ENCODE results near the gene CFAP97D2.

The CFAP97D2 gene

GRCh38 chr13:114208134-114208533, 29.1 kb downstream of the CFAP97D2 start:
- Histone ChIP-seq H3K9me3 (peaks cover 29% of the 10 kb centered on the region), H3K9ac (no peak overlapping the region), H3K27ac (no peak overlapping the region), H3K27me3 (no peaks in the 10 kb centered on the region), H3K36me3 (no peaks in the 10 kb centered on the region), H3K4me2 (no peak overlapping the region), H4K20me1 (no peaks in the 10 kb centered on the region), H3K4me1 (peaks cover 5% of the 10 kb centered on the region; the same call in 1 of the 2 replicates), H3K4me3 (no peak overlapping the region)
- no peak for TF ChIP-seq Cebpa-rat (IDR thresholded peaks at IDR 0.05)

- no peaks in the 10 kb centered on the region for H3K4me1 ChIP-seq
- H3K4me2 ChIP-seq, result no peak overlapping the region
- no peaks in the 10 kb centered on the region for H3K27me3 ChIP-seq
- H3K36me3 ChIP-seq, result no peaks in the 10 kb centered on the region
- no peaks in the 10 kb centered on the region for H4K20me1 ChIP-seq
- TF ChIP-seq Cebpa-rat (IDR thresholded peaks at IDR 0.05), result no peak
- H3K4me3 ChIP-seq, result no peak overlapping the region
- H3K9me3 ChIP-seq, result peaks cover 15% of the 10 kb centered on the region
- H3K27ac ChIP-seq, result no peak overlapping the region
- no peak overlapping the region for H3K9ac ChIP-seq
These were observed 32.5 kb downstream of the CFAP97D2 start for GRCh38 chr13:114211446-114212157.

DNA sequence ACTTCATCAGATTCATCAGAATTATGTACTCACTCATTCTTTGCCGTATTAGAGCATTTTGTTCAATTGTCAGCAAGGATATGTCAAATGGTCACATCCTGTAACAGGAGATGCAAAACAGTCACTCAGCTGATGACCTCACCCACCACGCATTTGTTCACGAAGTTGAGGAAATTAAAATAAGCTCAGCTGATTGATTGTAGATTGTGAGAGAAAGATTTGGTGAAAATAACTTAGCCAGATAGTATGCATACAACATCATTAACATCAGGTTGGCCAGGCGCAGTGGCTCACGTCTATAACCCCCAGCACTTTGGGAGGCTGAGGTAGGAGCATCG, 33.1 kb downstream of the CFAP97D2 start:
- no peaks in the 10 kb centered on the region for H3K4me1 ChIP-seq
- H3K4me2 ChIP-seq, result no peak overlapping the region
- no peak overlapping the region for H3K27ac ChIP-seq
- no peak overlapping the region for H3K9ac ChIP-seq
- peaks cover 10% of the 10 kb centered on the region for H3K9me3 ChIP-seq
- H3K36me3 ChIP-seq, result no peaks in the 10 kb centered on the region
- no peaks in the 10 kb centered on the region for H4K20me1 ChIP-seq
- TF ChIP-seq Cebpa-rat (IDR thresholded peaks at IDR 0.05), result no peak
- H3K27me3 ChIP-seq, result no peaks in the 10 kb centered on the region
- no peak overlapping the region for H3K4me3 ChIP-seq

DNA sequence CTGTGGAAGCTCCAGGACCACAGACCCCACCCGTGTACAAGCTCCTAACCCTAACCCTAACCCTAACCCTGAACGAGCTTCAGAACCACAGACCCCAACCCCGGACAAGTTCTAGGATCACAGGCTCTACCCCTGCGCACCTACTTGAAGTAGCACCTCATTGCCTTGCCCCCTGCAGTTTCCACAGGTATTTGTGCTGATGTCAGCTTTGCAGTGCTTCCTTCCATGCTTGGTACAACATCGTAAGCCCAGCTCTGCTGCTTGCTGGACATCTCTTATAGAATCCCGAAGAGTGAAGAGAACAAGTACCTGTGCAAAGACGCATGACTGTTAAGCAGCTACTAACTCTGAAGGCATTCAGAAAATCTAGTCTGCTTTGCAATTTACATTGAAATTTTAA, 34.9 kb downstream of the CFAP97D2 start:
- no peak overlapping the region for H3K9ac ChIP-seq
- TF ChIP-seq Cebpa-rat (IDR thresholded peaks at IDR 0.05), result no peak
- H3K36me3 ChIP-seq, result no peaks in the 10 kb centered on the region
- no peak overlapping the region for H3K4me3 ChIP-seq
- peaks cover under 1% of the 10 kb centered on the region; the same call in 1 of the 2 replicates for H3K4me1 ChIP-seq
- no peaks in the 10 kb centered on the region for H3K9me3 ChIP-seq
- no peak overlapping the region for H3K27ac ChIP-seq
- no peaks in the 10 kb centered on the region for H4K20me1 ChIP-seq
- H3K4me2 ChIP-seq, result no peak overlapping the region
- no peaks in the 10 kb centered on the region for H3K27me3 ChIP-seq

DNA sequence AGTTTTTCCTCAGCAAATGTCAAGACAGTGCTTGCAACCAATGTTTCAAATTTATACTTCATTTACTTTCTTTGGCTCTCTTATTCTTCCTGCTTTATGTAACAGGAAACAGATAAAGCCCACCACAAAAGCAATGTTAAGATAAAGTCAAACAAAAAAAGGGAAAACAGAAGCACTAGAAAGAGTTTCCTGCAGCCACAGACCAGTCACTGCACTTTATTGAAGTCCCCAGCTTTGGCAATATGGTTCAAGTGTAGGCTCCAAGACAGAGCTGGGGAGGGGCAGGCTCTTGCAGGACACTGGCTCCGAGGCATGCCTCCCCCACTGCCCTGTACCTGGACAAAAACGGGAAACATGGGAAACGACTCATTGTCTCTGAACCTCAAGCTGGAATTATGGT, 40.3 kb downstream of the CFAP97D2 start:
- H3K27me3 ChIP-seq, result no peaks in the 10 kb centered on the region
- H3K27ac ChIP-seq, result no peak overlapping the region
- no peak overlapping the region for H3K9ac ChIP-seq
- no peaks in the 10 kb centered on the region for H4K20me1 ChIP-seq
- TF ChIP-seq Cebpa-rat (IDR thresholded peaks at IDR 0.05), result no peak
- peak overlapping the region; percentile 43; the same call in 1 of the 2 replicates for H3K4me2 ChIP-seq
- peaks cover 22% of the 10 kb centered on the region for H3K4me1 ChIP-seq
- H3K9me3 ChIP-seq, result no peaks in the 10 kb centered on the region
- H3K36me3 ChIP-seq, result no peaks in the 10 kb centered on the region
- H3K4me3 ChIP-seq, result no peak overlapping the region

- H4K20me1 ChIP-seq, result no peaks in the 10 kb centered on the region
- peak overlapping the region; percentile 65 for H3K4me2 ChIP-seq
- no peaks in the 10 kb centered on the region for H3K9me3 ChIP-seq
- no peak for TF ChIP-seq Cebpa-rat (IDR thresholded peaks at IDR 0.05)
- H3K4me3 ChIP-seq, result no peak overlapping the region
- no peaks in the 10 kb centered on the region for H3K36me3 ChIP-seq
- H3K27me3 ChIP-seq, result no peaks in the 10 kb centered on the region
- H3K27ac ChIP-seq, result no peak overlapping the region
- H3K4me1 ChIP-seq, result peaks cover 46% of the 10 kb centered on the region
- H3K9ac ChIP-seq, result no peak overlapping the region; the same call in 1 of the 2 replicates
These were observed 43.5 kb downstream of the CFAP97D2 start for GRCh38 chr13:114222461-114222968.

DNA sequence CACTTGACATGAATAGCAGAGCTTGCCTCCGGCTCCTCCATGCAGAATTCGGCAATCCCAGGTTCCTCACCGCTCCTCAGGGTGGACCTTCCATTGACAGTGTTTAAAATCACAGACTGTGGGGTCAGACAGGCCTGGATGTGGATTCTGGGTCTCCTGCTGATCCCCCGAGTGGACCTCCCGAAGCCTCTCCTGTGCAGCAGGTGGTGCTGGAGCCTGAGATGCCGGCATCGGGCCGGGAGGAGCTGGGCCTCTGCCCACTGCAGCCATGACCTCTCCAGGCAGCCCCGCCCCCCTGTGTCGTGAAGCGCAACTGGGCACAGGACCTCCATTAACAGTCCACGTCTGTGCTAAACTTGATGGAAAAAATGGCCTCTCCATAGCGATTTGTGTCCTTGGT, 45.1 kb downstream of the CFAP97D2 start:
- Histone ChIP-seq H4K20me1 (no peaks in the 10 kb centered on the region), H3K27ac (no peak overlapping the region), H3K4me1 (peaks cover 43% of the 10 kb centered on the region), H3K9ac (no peak overlapping the region), H3K9me3 (no peaks in the 10 kb centered on the region), H3K4me2 (no peak overlapping the region), H3K36me3 (no peaks in the 10 kb centered on the region), H3K4me3 (no peak overlapping the region), H3K27me3 (no peaks in the 10 kb centered on the region)
- TF ChIP-seq Cebpa-rat (IDR thresholded peaks at IDR 0.05), result no peak

DNA sequence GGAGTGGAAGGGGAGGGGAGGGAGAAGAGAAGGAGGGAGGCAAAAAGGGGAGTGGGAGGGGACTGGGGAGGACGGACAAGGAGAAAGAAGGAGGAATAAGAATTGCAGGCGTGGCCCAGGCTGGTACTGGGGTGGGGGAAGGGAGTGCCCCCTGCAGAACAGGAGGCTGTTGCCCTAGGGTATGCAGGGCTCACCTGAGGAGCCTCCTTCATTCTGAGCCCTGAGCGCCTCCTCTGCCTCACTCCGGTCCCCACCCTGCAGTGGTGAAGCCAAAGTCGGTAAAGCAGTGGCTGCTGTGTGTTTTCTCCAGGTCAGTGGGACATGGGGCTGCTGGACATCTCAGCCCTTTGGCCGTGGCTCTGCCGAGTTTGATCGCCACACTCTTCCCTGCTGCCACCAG, 46.6 kb downstream of the CFAP97D2 start:
- peak overlapping the region; percentile 42 for H3K4me2 ChIP-seq
- H3K4me3 ChIP-seq, result no peak overlapping the region
- H4K20me1 ChIP-seq, result no peaks in the 10 kb centered on the region
- H3K27ac ChIP-seq, result no peak overlapping the region
- no peaks in the 10 kb centered on the region for H3K9me3 ChIP-seq
- H3K36me3 ChIP-seq, result no peaks in the 10 kb centered on the region
- no peak for TF ChIP-seq Cebpa-rat (IDR thresholded peaks at IDR 0.05)
- H3K4me1 ChIP-seq, result peaks cover 37% of the 10 kb centered on the region
- no peaks in the 10 kb centered on the region for H3K27me3 ChIP-seq
- H3K9ac ChIP-seq, result no peak overlapping the region

DNA sequence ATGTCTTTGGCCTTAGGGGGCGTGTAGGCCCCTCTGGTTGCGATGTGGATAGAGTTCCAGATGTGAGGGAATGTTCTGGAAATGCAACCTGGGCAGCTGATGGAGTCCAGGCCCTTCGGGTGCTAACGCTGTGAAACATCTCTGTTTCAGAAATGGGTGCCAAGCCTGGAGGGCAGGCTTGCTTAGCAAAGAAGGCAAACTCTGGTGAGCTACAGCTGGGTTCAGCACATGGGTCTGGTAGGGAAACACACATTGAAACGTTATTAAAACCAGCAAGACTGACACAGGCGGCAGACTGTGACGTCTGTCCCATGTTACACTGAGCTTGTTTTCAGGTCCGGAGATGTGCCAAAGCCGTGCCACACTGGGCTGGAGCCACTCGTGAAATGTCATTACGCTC, 47.0 kb downstream of the CFAP97D2 start:
- no peak for TF ChIP-seq Cebpa-rat (IDR thresholded peaks at IDR 0.05)
- peak overlapping the region; percentile 42 for H3K4me2 ChIP-seq
- peaks cover 37% of the 10 kb centered on the region for H3K4me1 ChIP-seq
- no peak overlapping the region for H3K27ac ChIP-seq
- no peaks in the 10 kb centered on the region for H3K27me3 ChIP-seq
- H4K20me1 ChIP-seq, result no peaks in the 10 kb centered on the region
- no peak overlapping the region for H3K4me3 ChIP-seq
- H3K9ac ChIP-seq, result no peak overlapping the region
- H3K9me3 ChIP-seq, result no peaks in the 10 kb centered on the region
- H3K36me3 ChIP-seq, result no peaks in the 10 kb centered on the region

- peaks cover 37% of the 10 kb centered on the region for H3K4me1 ChIP-seq
- no peaks in the 10 kb centered on the region for H4K20me1 ChIP-seq
- no peak overlapping the region for H3K27ac ChIP-seq
- H3K4me3 ChIP-seq, result no peak overlapping the region
- peak overlapping the region; percentile 42 for H3K4me2 ChIP-seq
- no peak for TF ChIP-seq Cebpa-rat (IDR thresholded peaks at IDR 0.05)
- H3K9me3 ChIP-seq, result no peaks in the 10 kb centered on the region
- no peak overlapping the region for H3K9ac ChIP-seq
- H3K36me3 ChIP-seq, result no peaks in the 10 kb centered on the region
- H3K27me3 ChIP-seq, result no peaks in the 10 kb centered on the region
These were observed 47.8 kb downstream of the CFAP97D2 start for GRCh38 chr13:114226699-114227323.
